Smooth muscle cell (in vitro differentiated cells): ENCODE measurements around the gene ARG2. TPM values are rescaled to one million over a fixed set of nuclear protein-coding genes. Genes with fewer than 3 reads are reported as not detected.
A peak's percentile ranks its signal among the peaks of the same experiment; 100 is the strongest.

ENCODE experiments used
- DNase-seq: peaks from one replicate; lab custom pipeline; 2025; ENCODE audit not compliant: unreplicated experiment; lab: John Stamatoyannopoulos, UW
- H2AFZ ChIP-seq: fragments of 200-600 bp; sonication (generic); 2 replicates; pipeline ENCODE4 v1.6.0; 2016; ENCODE audit warnings: antibody characterized with exemption, low read depth, mild to moderate bottlenecking
- H3F3A ChIP-seq: fragments of 200-600 bp; sonication (generic); 2 replicates; pipeline ENCODE4 v1.6.0; 2017; ENCODE audit warnings: antibody characterized with exemption, low read depth
- H3K27ac ChIP-seq: fragments of 200-600 bp; sonication (generic); 2 replicates; pipeline ENCODE4 v1.5.1; 2016; ENCODE audit warnings: low read depth, mild to moderate bottlenecking
- H3K27me3 ChIP-seq: fragments of 200-600 bp; sonication (generic); 2 replicates; pipeline ENCODE4 v1.6.1; 2016; ENCODE audit warnings: low read depth, mild to moderate bottlenecking
- H3K36me3 ChIP-seq: fragments of 200-600 bp; sonication (generic); 2 replicates; pipeline ENCODE4 v1.5.1; 2016; ENCODE audit warnings: low read depth
- H3K4me1 ChIP-seq: fragments of 200-600 bp; sonication (generic); 2 replicates; pipeline ENCODE4 v1.5.1; 2016; ENCODE audit warnings: low read depth
- H3K4me2 ChIP-seq: fragments of 200-600 bp; sonication (generic); 2 replicates; pipeline ENCODE4 v1.6.0; 2016; ENCODE audit warnings: mild to moderate bottlenecking
- H3K4me3 ChIP-seq: fragments of 200-600 bp; sonication (generic); 2 replicates; pipeline ENCODE4 v1.5.1; 2016; ENCODE audit warnings: mild to moderate bottlenecking
- H3K79me2 ChIP-seq: fragments of 200-600 bp; sonication (generic); 2 replicates; pipeline ENCODE4 v1.6.0; 2016; ENCODE audit warnings: low read depth, mild to moderate bottlenecking
- H3K9ac ChIP-seq: fragments of 200-600 bp; sonication (generic); 2 replicates; pipeline ENCODE4 v1.6.0; 2016; ENCODE audit warnings: low read depth
- H3K9me3 ChIP-seq: fragments of 200-600 bp; sonication (generic); replicated peaks from 2 replicates; pipeline ENCODE4 v1.5.1; 2016; ENCODE audit warnings: low read depth
- H4K20me1 ChIP-seq: fragments of 200-600 bp; sonication (generic); 2 replicates; pipeline ENCODE4 v1.6.0; 2016; ENCODE audit warnings: low read depth
- WGBS: methylation state at CpG from one replicate; pipeline ENCODE4 v1.1.7; 2016; ENCODE audit warnings: low lambda C conversion rate; 5-methylcytosine and 5-hydroxymethylcytosine counted together
- polyA plus RNA-seq: library from polyadenylated mRNA; unstranded; fragments of >200 nt; fragmentation: Nextera tagmentation; extraction: Ambion mirVana; gene quantifications from 2 replicates; pipeline ENCODE4 v1.2.1, GENCODE V29; 2016
- total RNA-seq: library from RNA; depleted of rRNA; stranded (reverse); fragments of >200 nt; gene quantifications from 2 replicates; pipeline ENCODE4 v1.2.3, GENCODE V29; 2014
- TF ChIP-seq, protein P1 (sequence below): fragments of 200-600 bp; sonication (generic); IDR thresholded peaks from 2 replicates; pipeline ENCODE4 v1.5.1; 2017; ENCODE audit warnings: borderline replicate concordance, mild to moderate bottlenecking, antibody characterized with exemption; ENCODE audit not compliant: insufficient read depth, poor library complexity, severe bottlenecking

The ARG2 gene
- 11.3 and 13.4 TPM in 2 replicates for total RNA-seq
- 11.7 and 18.5 TPM in 2 replicates for polyA plus RNA-seq

GRCh38 chr14:67619446-67620216 lies at the start of gene ARG2:
ARG2 (plus strand) TSS chr14:67619920; CDS start chr14:67619978, 58 bp downstream.
- Histone ChIP-seq H3K27ac (peak within 1 kb of the TSS; percentile 86), H3K36me3 (no peaks in the 10 kb centered on the region), H3K4me3 (peak within 1 kb of the TSS; percentile 74), H3K27me3 (no peaks in the 10 kb centered on the region), H3K4me2 (peak within 1 kb of the TSS; percentile 92), H2AFZ (peak within 1 kb of the TSS; percentile 67), H3F3A (peaks cover 6% of the 10 kb centered on the region), H4K20me1 (no peaks in the 10 kb centered on the region), H3K4me1 (peaks cover 9% of the 10 kb centered on the region), H3K79me2 (no peaks in the 10 kb centered on the region), H3K9me3 (no peaks in the 10 kb centered on the region), H3K9ac (peak within 1 kb of the TSS; percentile 75)
- WGBS: 1% methylated on average over 56 of the region's 62 CpGs
- peak; percentile 78 for DNase-seq
- TF ChIP-seq, protein P1, sequence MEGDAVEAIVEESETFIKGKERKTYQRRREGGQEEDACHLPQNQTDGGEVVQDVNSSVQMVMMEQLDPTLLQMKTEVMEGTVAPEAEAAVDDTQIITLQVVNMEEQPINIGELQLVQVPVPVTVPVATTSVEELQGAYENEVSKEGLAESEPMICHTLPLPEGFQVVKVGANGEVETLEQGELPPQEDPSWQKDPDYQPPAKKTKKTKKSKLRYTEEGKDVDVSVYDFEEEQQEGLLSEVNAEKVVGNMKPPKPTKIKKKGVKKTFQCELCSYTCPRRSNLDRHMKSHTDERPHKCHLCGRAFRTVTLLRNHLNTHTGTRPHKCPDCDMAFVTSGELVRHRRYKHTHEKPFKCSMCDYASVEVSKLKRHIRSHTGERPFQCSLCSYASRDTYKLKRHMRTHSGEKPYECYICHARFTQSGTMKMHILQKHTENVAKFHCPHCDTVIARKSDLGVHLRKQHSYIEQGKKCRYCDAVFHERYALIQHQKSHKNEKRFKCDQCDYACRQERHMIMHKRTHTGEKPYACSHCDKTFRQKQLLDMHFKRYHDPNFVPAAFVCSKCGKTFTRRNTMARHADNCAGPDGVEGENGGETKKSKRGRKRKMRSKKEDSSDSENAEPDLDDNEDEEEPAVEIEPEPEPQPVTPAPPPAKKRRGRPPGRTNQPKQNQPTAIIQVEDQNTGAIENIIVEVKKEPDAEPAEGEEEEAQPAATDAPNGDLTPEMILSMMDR: no peak

DNA sequence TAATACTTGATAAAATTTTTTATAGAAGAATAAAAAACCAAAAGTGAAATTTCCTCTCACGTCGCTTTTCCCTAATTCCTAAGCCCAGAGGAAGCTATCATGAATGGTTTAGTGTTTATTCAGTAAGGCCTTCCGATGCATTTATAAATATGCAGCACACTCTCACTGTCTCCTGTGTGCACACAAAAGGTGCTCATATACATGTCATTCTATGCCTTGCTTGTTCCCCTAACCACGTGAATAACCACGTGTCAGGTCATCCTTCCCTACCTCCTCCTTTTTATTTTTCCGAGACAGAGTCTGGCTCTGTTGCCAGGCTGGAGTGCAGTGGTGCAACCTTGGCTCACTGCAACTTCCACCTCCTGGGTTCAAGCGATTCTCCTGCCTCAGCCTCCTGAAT lies 49.3 kb upstream of the ARG2 start:
- no peak for DNase-seq
- no peak overlapping the region for H3K4me2 ChIP-seq

GRCh38 chr14:67571275-67571990 lies 48.3 kb upstream of the ARG2 start:
- 51% methylated on average over 14 of the region's 14 CpGs for WGBS
- Histone ChIP-seq H3K36me3 (no peaks in the 10 kb centered on the region), H3K4me2 (no peak overlapping the region), H3K27me3 (no peaks in the 10 kb centered on the region), H3F3A (no peaks in the 10 kb centered on the region), H3K4me3 (no peak overlapping the region), H4K20me1 (no peaks in the 10 kb centered on the region), H3K79me2 (no peaks in the 10 kb centered on the region), H3K9ac (no peak overlapping the region), H2AFZ (no peak overlapping the region), H3K4me1 (peaks cover 2% of the 10 kb centered on the region), H3K9me3 (no peaks in the 10 kb centered on the region), H3K27ac (no peak overlapping the region)
- peak; percentile 11 for DNase-seq
- TF ChIP-seq, protein P1: peak; percentile 85

More for the DNA sequence above, 49.3 kb upstream of the ARG2 start:
- H4K20me1 ChIP-seq: no peaks in the 10 kb centered on the region
- no peak overlapping the region for H3K27ac ChIP-seq
- peaks cover 4% of the 10 kb centered on the region for H3K4me1 ChIP-seq
- H3K9ac ChIP-seq: no peak overlapping the region
- H3K27me3 ChIP-seq: no peaks in the 10 kb centered on the region
- no peaks in the 10 kb centered on the region for H3K9me3 ChIP-seq
- WGBS: 96% methylated on average over 7 of the region's 7 CpGs
- H3K36me3 ChIP-seq: no peaks in the 10 kb centered on the region
- H3K79me2 ChIP-seq: no peaks in the 10 kb centered on the region
- H3F3A ChIP-seq: no peaks in the 10 kb centered on the region
- TF ChIP-seq, protein P1: no peak
- H3K4me3 ChIP-seq: no peak overlapping the region
- H2AFZ ChIP-seq: no peak overlapping the region
